ENCODE measurements around the gene CAMSAP1. TPM values are rescaled to one million over a fixed set of nuclear protein-coding genes. Genes with fewer than 3 reads are reported as not detected.

CAMSAP1 gene
- total and polyA plus RNA-seq, 9 of the 15 experiments (the other 6 are each of a cell fraction or from before 2014, with no cell fraction given) = 1.5 to 28.8 (median 14.3) TPM

GRCh38 chr9:135765416-135765815, 141.9 kb downstream of the CAMSAP1 start:
- no peak overlapping the region for H3K4me3 ChIP-seq
- no peaks in the 10 kb centered on the region for H3K79me2 ChIP-seq (ENCODE audit: control insufficient read depth, insufficient read depth, low read length)
- H3K9me1 ChIP-seq (ENCODE audit: control insufficient read depth, insufficient read depth, low read length) = no peaks in the 10 kb centered on the region
- intact Hi-C loops (cut with micrococcal nuclease) (no loop called here), in situ Hi-C loops (cut with MboI) (no loop called here)
- peaks cover 0 to 18% of the 10 kb centered on the region in 2 experiments; a peak in 1 of 5 replicates for H3K4me1 ChIP-seq (replicated peaks in 1 of 2; ENCODE audit: control insufficient read depth in 2 of 2, insufficient read depth in 2 of 2, low read length in 2 of 2)
- FAIRE-seq (no peak), ATAC-seq (no peak), DNase-seq (ENCODE audit: extremely low read depth in 1 of 4, low spot score in 3 of 4) (no peak)
- POLR2A ChIA-PET = no interaction called here
- no TSS peak for BruUV-seq (replicated peaks)
- H3K4me2 ChIP-seq (ENCODE audit: insufficient read depth, low read length) = no peak overlapping the region
- CTCF ChIA-PET (ENCODE audit: low intra/inter-chr PET ratio) = no interaction called here
- no peak overlapping the region for H3K27ac ChIP-seq (ENCODE audit: extremely low read depth, low read depth, low read length)
- peaks cover 5 to 37% of the 10 kb centered on the region in 2 experiments; a peak in 4 of 5 replicates for H3K27me3 ChIP-seq (ENCODE audit: control insufficient read depth in 2 of 2, insufficient read depth in 2 of 2, low read length in 2 of 2)
- H3K36me3 ChIP-seq (ENCODE audit: control insufficient read depth, insufficient read depth, low read length) = no peaks in the 10 kb centered on the region
- H2AFZ ChIP-seq (ENCODE audit: low read depth, low read length) = no peak overlapping the region
- H3K9ac ChIP-seq (ENCODE audit: insufficient read depth in 1 of 2, low read depth in 2 of 2, low read length in 2 of 2) = no peak overlapping the region
- H3K9me3 ChIP-seq (replicated peaks; ENCODE audit: control insufficient read depth, insufficient read depth, low read depth, low read length) = peaks cover 3% of the 10 kb centered on the region; the same call in 1 of the 2 replicates
- WGBS (ENCODE audit: insufficient coverage, low coverage, missing lambda C conversion rate) = 8% methylated on average over 9 of the region's 13 CpGs
- no peaks in the 10 kb centered on the region for H4K20me1 ChIP-seq (replicated peaks; ENCODE audit: control insufficient read depth, insufficient read depth, low read length)
- TF ChIP-seq RREB1 (CRISPR knock-in tag; IDR thresholded peaks at IDR 0.05) (no peak), ZNF384 (IDR thresholded peaks at IDR 0.05; ENCODE audit: low read depth, low read length) (no peak), ZNF75A (CRISPR knock-in tag; IDR thresholded peaks at IDR 0.05) (no peak), PHB2 (IDR thresholded peaks at IDR 0.05; ENCODE audit: low read depth) (no peak), NCOA4 (IDR thresholded peaks at IDR 0.05; ENCODE audit: partially characterized antibody) (no peak)
- TF ChIP-seq, protein P1, sequence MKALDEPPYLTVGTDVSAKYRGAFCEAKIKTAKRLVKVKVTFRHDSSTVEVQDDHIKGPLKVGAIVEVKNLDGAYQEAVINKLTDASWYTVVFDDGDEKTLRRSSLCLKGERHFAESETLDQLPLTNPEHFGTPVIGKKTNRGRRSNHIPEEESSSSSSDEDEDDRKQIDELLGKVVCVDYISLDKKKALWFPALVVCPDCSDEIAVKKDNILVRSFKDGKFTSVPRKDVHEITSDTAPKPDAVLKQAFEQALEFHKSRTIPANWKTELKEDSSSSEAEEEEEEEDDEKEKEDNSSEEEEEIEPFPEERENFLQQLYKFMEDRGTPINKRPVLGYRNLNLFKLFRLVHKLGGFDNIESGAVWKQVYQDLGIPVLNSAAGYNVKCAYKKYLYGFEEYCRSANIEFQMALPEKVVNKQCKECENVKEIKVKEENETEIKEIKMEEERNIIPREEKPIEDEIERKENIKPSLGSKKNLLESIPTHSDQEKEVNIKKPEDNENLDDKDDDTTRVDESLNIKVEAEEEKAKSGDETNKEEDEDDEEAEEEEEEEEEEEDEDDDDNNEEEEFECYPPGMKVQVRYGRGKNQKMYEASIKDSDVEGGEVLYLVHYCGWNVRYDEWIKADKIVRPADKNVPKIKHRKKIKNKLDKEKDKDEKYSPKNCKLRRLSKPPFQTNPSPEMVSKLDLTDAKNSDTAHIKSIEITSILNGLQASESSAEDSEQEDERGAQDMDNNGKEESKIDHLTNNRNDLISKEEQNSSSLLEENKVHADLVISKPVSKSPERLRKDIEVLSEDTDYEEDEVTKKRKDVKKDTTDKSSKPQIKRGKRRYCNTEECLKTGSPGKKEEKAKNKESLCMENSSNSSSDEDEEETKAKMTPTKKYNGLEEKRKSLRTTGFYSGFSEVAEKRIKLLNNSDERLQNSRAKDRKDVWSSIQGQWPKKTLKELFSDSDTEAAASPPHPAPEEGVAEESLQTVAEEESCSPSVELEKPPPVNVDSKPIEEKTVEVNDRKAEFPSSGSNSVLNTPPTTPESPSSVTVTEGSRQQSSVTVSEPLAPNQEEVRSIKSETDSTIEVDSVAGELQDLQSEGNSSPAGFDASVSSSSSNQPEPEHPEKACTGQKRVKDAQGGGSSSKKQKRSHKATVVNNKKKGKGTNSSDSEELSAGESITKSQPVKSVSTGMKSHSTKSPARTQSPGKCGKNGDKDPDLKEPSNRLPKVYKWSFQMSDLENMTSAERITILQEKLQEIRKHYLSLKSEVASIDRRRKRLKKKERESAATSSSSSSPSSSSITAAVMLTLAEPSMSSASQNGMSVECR (CRISPR knock-in tag; IDR thresholded peaks at IDR 0.05) = no peak
